Natural killer cell (primary cell): ENCODE data around the gene NOA1. TPM values are rescaled to one million over a fixed set of nuclear protein-coding genes. Genes with fewer than 3 reads are reported as not detected.
"Not testable (repeated sequence)": the region's sequence is repeated elsewhere in the genome, so short reads cannot be mapped to it uniquely, and the experiment has no call there.

Experiments
- ATAC-seq, 3 donors: fragments of 150-1000 bp in 2 of 3; fragments of 200-7000 bp in 1 of 3; cut with Tn5 transposase; 1 replicate in 1 of 3; 2 replicates in 2 of 3; pipeline ENCODE4 v1.10.0; 2021; ENCODE audit warnings: mild to moderate bottlenecking in 2 of 3, moderate library complexity in 2 of 3
- DNase-seq, 2 donors: peaks; one replicate each; pipeline versions ENCODE4 v3.0.0 to v3.0.0-alpha.2; 2013 to 2021; ENCODE audit warnings: mixed read lengths in 1 of 2
- H3K27ac ChIP-seq: one replicate; pipeline ENCODE4 v1.5.1; 2013; ENCODE audit warnings: mild to moderate bottlenecking, low read length
- H3K27me3 ChIP-seq: one replicate; pipeline ENCODE4 v1.6.1; 2013; ENCODE audit warnings: low read length; ENCODE audit not compliant: control insufficient read depth, insufficient read depth
- H3K36me3 ChIP-seq: one replicate; pipeline ENCODE4 v1.6.1; 2013; ENCODE audit warnings: low read length; ENCODE audit not compliant: control insufficient read depth, insufficient read depth
- H3K4me1 ChIP-seq: one replicate; pipeline ENCODE4 v1.6.1; 2013; ENCODE audit warnings: low read length; ENCODE audit not compliant: control insufficient read depth, insufficient read depth
- H3K4me3 ChIP-seq: one replicate; pipeline ENCODE4 v1.5.1; 2013; ENCODE audit warnings: low read length
- H3K9me3 ChIP-seq: one replicate; pipeline ENCODE4 v1.6.1; 2013; ENCODE audit warnings: low read length; ENCODE audit not compliant: control insufficient read depth, insufficient read depth
- H3K27ac Mint-ChIP-seq, 2 donors: one replicate each; pipeline ENCODE4 v1.8.0; 2022; ENCODE audit warnings: mild to moderate bottlenecking in 2 of 2, mixed read lengths in 2 of 2, moderate library complexity in 1 of 2
- H3K27me3 Mint-ChIP-seq, 2 donors: one replicate each; pipeline ENCODE4 v1.8.0; 2022; ENCODE audit warnings: low read depth in 2 of 2, mixed read lengths in 2 of 2
- H3K36me3 Mint-ChIP-seq: one replicate; pipeline ENCODE4 v1.8.0; 2022; ENCODE audit warnings: mixed read lengths
- H3K4me1 Mint-ChIP-seq, 2 donors: one replicate each; pipeline ENCODE4 v1.8.0; 2022; ENCODE audit warnings: mixed read lengths in 2 of 2
- H3K4me3 Mint-ChIP-seq: one replicate; pipeline ENCODE4 v1.8.0; 2022; ENCODE audit warnings: mild to moderate bottlenecking, moderate library complexity, mixed read lengths
- H3K9me3 Mint-ChIP-seq, 2 donors: one replicate each; pipeline ENCODE4 v1.8.0; 2022; ENCODE audit warnings: mixed read lengths in 2 of 2
- CTCF ChIP-seq: fragments of 200-600 bp; IDR thresholded peaks from one replicate; pipeline ENCODE4 v1.8.0; 2022; ENCODE audit warnings: antibody characterized with exemption
- WGBS: methylation state at CpG from one replicate; pipeline ENCODE4 v1.1.7; 2013; ENCODE audit warnings: missing lambda C conversion rate; ENCODE audit not compliant: insufficient coverage; 5-methylcytosine and 5-hydroxymethylcytosine counted together
- intact Hi-C: fragments of 100-400 bp; cut with micrococcal nuclease; formaldehyde crosslinking; loops from one replicate; pipeline ENCODE4 v1.14.2; 2022
- total RNA-seq, 4 donors: library from RNA; stranded (reverse); fragments of 120-200 nt in 1 of 4; gene quantifications; one replicate each; pipeline versions ENCODE4 v1.2.3 to v1.2.4, GENCODE V29; 2013 to 2022

Gene NOA1
- total RNA-seq, 3 donors from 2014 or later (not counting 1 experiment from before 2014, with no cell fraction given) = 11.7 to 15.3 (median 13.8) TPM

- H3K27me3 Mint-ChIP-seq = no peaks in the 10 kb centered on the region
- no peak for ATAC-seq
Measured at GRCh38 chr4:56940971-56941370, 36.4 kb downstream of the NOA1 start.

GRCh38 chr4:56940403-56940802 is 37.0 kb downstream of the NOA1 start:
- Mint-ChIP-seq H3K36me3 (no peaks in the 10 kb centered on the region), H3K9me3 (no peaks in the 10 kb centered on the region), H3K27me3 (no peaks in the 10 kb centered on the region), H3K4me1 (peaks cover 0 to 2% of the 10 kb centered on the region in 2 donors), H3K4me3 (no peak overlapping the region), H3K27ac (no peak overlapping the region)
- no peaks in the 10 kb centered on the region for H3K27me3 ChIP-seq
- no peak for TF ChIP-seq CTCF
- no peak for DNase-seq
- no peak overlapping the region for H3K27ac ChIP-seq
- H3K9me3 ChIP-seq = no peaks in the 10 kb centered on the region
- intact Hi-C loops = no loop called here
- WGBS = 98% methylated on average over 11 of the region's 12 CpGs
- peaks cover 7% of the 10 kb centered on the region for H3K36me3 ChIP-seq
- no peaks in the 10 kb centered on the region for H3K4me1 ChIP-seq
- ATAC-seq = no peak
- H3K4me3 ChIP-seq = no peak overlapping the region

More at GRCh38 chr4:56940971-56941370, 36.4 kb downstream of the NOA1 start:
- Mint-ChIP-seq H3K4me1 (no peaks in the 10 kb centered on the region), H3K27ac (no peak overlapping the region), H3K4me3 (no peak overlapping the region), H3K9me3 (no peaks in the 10 kb centered on the region), H3K36me3 (no peaks in the 10 kb centered on the region)
- intact Hi-C loops = no loop called here
- Histone ChIP-seq H3K36me3 (peaks cover 7% of the 10 kb centered on the region), H3K27me3 (no peaks in the 10 kb centered on the region), H3K4me1 (no peaks in the 10 kb centered on the region), H3K4me3 (no peak overlapping the region), H3K27ac (no peak overlapping the region), H3K9me3 (no peaks in the 10 kb centered on the region)
- no peak for TF ChIP-seq CTCF
- no peak for DNase-seq

- H3K4me1 Mint-ChIP-seq, H3K4me3 ChIP-seq, DNase-seq, H3K4me1 ChIP-seq, H3K4me3 Mint-ChIP-seq, H3K27ac ChIP-seq, H3K27ac Mint-ChIP-seq, H3K9me3 ChIP-seq, intact Hi-C loops, H3K36me3 Mint-ChIP-seq, H3K9me3 Mint-ChIP-seq, ATAC-seq, H3K27me3 Mint-ChIP-seq, H3K27me3 ChIP-seq, H3K36me3 ChIP-seq: not testable (repeated sequence)
- 96% methylated on average over 14 of the region's 14 CpGs for WGBS
Measured at GRCh38 chr4:56939826-56940225, 37.6 kb downstream of the NOA1 start.

- H3K4me1 Mint-ChIP-seq = peaks cover 4 to 8% of the 10 kb centered on the region in 2 donors
- Histone ChIP-seq H3K27ac (no peak overlapping the region), H3K36me3 (peaks cover 15% of the 10 kb centered on the region), H3K4me1 (no peaks in the 10 kb centered on the region), H3K9me3 (no peaks in the 10 kb centered on the region), H3K27me3 (no peaks in the 10 kb centered on the region), H3K4me3 (no peak overlapping the region)
- H3K9me3 Mint-ChIP-seq = no peaks in the 10 kb centered on the region
- no peak overlapping the region for H3K4me3 Mint-ChIP-seq
- DNase-seq = no peak
- no peaks in the 10 kb centered on the region for H3K36me3 Mint-ChIP-seq
- ATAC-seq = no peak
- WGBS = 99% methylated on average over 4 of the region's 6 CpGs
- intact Hi-C loops = no loop called here
- peak overlapping the region in 1 of 2 donors; percentile 8 for H3K27ac Mint-ChIP-seq
- H3K27me3 Mint-ChIP-seq = no peaks in the 10 kb centered on the region
- no peak for TF ChIP-seq CTCF
Measured at GRCh38 chr4:56937262-56937661, 40.1 kb downstream of the NOA1 start.
